HepG2 (cell line): ENCODE measurements around the gene TCN2. TPM values are rescaled to one million over a fixed set of nuclear protein-coding genes. Genes with fewer than 3 reads are reported as not detected.

ENCODE experiments used
- ADNP ChIP-seq: sonication (generic); formaldehyde crosslinking; IDR thresholded peaks from 2 replicates; pipeline ENCODE4 v1.4.0; 2020; ENCODE audit warnings: missing genetic modification reagents
- HNF1A ChIP-seq, 2 experiments: sonication (generic) in 1 of 2; formaldehyde crosslinking in 1 of 2; IDR thresholded peaks; 2 replicates each; pipeline versions ENCODE4 v1.4.0 to v1.6.1; 2016 to 2020; ENCODE audit warnings: borderline replicate concordance in 1 of 2, low read depth in 1 of 2, mild to moderate bottlenecking in 1 of 2, missing genetic modification reagents in 1 of 2
- ZNF407 ChIP-seq: sonication (generic); formaldehyde crosslinking; IDR thresholded peaks from one replicate; pipeline ENCODE4 v1.5.1; 2020; ENCODE audit warnings: mild to moderate bottlenecking, missing genetic modification reagents; ENCODE audit errors: not compliant biosample characterization
- ZNF550 ChIP-seq: sonication (generic); formaldehyde crosslinking; IDR thresholded peaks from 2 replicates; pipeline ENCODE4 v1.4.0; 2020; ENCODE audit warnings: mild to moderate bottlenecking, missing genetic modification reagents, borderline replicate concordance
- ZSCAN21 ChIP-seq: sonication (generic); formaldehyde crosslinking; IDR thresholded peaks from 2 replicates; pipeline ENCODE4 v1.8.0; 2022; ENCODE audit warnings: mild to moderate bottlenecking, missing genetic modification reagents, moderate library complexity, borderline replicate concordance
- polyA plus RNA-seq, 8 experiments: library from polyadenylated mRNA; depleted of rRNA in 3 of 8; stranded (reverse) in 7 of 8; unstranded in 1 of 8; fragments of >200 nt; fragmentation: Illumina TruSeq in 4 of 8; extraction: Trizol in 4 of 8; gene quantifications; 2 replicates each; pipeline versions ENCODE4 v1.2.1 to v1.2.3, GENCODE V29; 2011 to 2016; ENCODE audit warnings: low read depth in 4 of 8, missing spikeins in 1 of 8, mixed read lengths in 1 of 8; ENCODE audit not compliant: insufficient read depth in 1 of 8
- total RNA-seq, 5 experiments: library from RNA; depleted of rRNA; stranded (reverse); fragments of >200 nt; fragmentation: Illumina TruSeq; extraction: Trizol; gene quantifications; 2 replicates each; pipeline ENCODE4 v1.2.3, GENCODE V29; 2016; ENCODE audit warnings: low read depth in 1 of 5
- TF ChIP-seq, protein P1 (sequence below): sonication (generic); formaldehyde crosslinking; IDR thresholded peaks from 2 replicates; pipeline ENCODE4 v1.4.0; 2020; ENCODE audit warnings: missing genetic modification reagents
- TF ChIP-seq, protein P2 (sequence below): sonication (generic); formaldehyde crosslinking; IDR thresholded peaks from 2 replicates; pipeline ENCODE4 v1.8.1; 2023; ENCODE audit warnings: mild to moderate bottlenecking, missing genetic modification reagents
- TF ChIP-seq, protein P3 (sequence below): IDR thresholded peaks from 2 replicates; pipeline ENCODE4 v1.6.1; 2016; ENCODE audit warnings: low read depth, borderline replicate concordance

Gene TCN2
- total and polyA plus RNA-seq, 2 of the 13 experiments (the other 11 are each of a cell fraction or from before 2014, with no cell fraction given): 0.29 to 0.31 TPM

- TF ChIP-seq, protein P1, sequence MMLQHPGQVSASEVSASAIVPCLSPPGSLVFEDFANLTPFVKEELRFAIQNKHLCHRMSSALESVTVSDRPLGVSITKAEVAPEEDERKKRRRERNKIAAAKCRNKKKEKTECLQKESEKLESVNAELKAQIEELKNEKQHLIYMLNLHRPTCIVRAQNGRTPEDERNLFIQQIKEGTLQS (CRISPR knock-in tag): no peak
- peak; percentile 75 for TF ChIP-seq HNF1A (IDR thresholded peaks at IDR 0.05; ENCODE audit: low read depth)
- TF ChIP-seq HNF1A (CRISPR knock-in tag; IDR thresholded peaks at IDR 0.05; ENCODE audit: borderline replicate concordance): peak; percentile 62; the same call in 1 of the 2 replicates
- TF ChIP-seq ZNF407: no peak
- TF ChIP-seq, protein P2, sequence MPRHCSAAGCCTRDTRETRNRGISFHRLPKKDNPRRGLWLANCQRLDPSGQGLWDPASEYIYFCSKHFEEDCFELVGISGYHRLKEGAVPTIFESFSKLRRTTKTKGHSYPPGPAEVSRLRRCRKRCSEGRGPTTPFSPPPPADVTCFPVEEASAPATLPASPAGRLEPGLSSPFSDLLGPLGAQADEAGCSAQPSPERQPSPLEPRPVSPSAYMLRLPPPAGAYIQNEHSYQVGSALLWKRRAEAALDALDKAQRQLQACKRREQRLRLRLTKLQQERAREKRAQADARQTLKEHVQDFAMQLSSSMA (CRISPR knock-in tag): no peak
- TF ChIP-seq, protein P3, sequence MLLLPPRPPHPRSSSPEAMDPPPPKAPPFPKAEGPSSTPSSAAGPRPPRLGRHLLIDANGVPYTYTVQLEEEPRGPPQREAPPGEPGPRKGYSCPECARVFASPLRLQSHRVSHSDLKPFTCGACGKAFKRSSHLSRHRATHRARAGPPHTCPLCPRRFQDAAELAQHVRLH (CRISPR knock-in tag): no peak
- TF ChIP-seq ADNP (CRISPR knock-in tag): 0 out of 2 replicates have a peak, but pooled peaks have one; percentile 40
- TF ChIP-seq ZNF550 (CRISPR knock-in tag): no peak
- TF ChIP-seq ZSCAN21 (CRISPR knock-in tag): no peak
These were observed 34.0 kb upstream of the TCN2 start (continued) for GRCh38 chr22:30572840-30573593.
